Uterus (tissue), 2 donors: ENCODE results near the gene DNM1.

Experiments
- CTCF ChIP-seq, 4 experiments: fragments of 200-600 bp in 2 of 4; fragments of 450-650 bp in 2 of 4; sonication (generic) in 2 of 4; IDR thresholded peaks; one replicate each; pipeline ENCODE4 v1.5.1; 2016 to 2019; ENCODE audit warnings: antibody characterized with exemption in 4 of 4, mild to moderate bottlenecking in 2 of 4, moderate library complexity in 1 of 4
- POLR2A ChIP-seq, 2 donors: fragments of 450-650 bp; IDR thresholded peaks; one replicate each; pipeline ENCODE4 v1.6.1; 2016; ENCODE audit warnings: antibody characterized with exemption in 2 of 2, mild to moderate bottlenecking in 1 of 2, moderate library complexity in 1 of 2

GRCh38 chr9:128203024-128203706, at the start of gene DNM1:
- peak; percentile 42 to 99 (median 98) for TF ChIP-seq CTCF (IDR thresholded peaks at IDR 0.05)
- TF ChIP-seq POLR2A (IDR thresholded peaks at IDR 0.05), result peak in 1 of 2 donors; percentile 45
